OCI-LY7 (cell line): ENCODE measurements around the gene DLGAP1. TPM values are rescaled to one million over a fixed set of nuclear protein-coding genes. Genes with fewer than 3 reads are reported as not detected.

Source experiments
- BruUV-seq: library from RNA; stranded (reverse); fragments of 400-500 nt; replicated peaks from 2 replicates; lab custom pipeline; 2021; lab: Mats Ljungman, UMichigan
- CTCF ChIA-PET: fragments of 300-600 bp; sonication (Branson Sonifier 250); formaldehyde crosslinking; loops from one replicate; lab custom pipeline; 2022; ENCODE audit warnings: antibody characterized with exemption; ENCODE audit not compliant: unreplicated experiment; lab: Charles Lee
- POLR2A ChIA-PET: fragments of 300-600 bp; sonication (Branson Sonifier 250); formaldehyde crosslinking; loops from one replicate; lab custom pipeline; 2022; ENCODE audit warnings: antibody characterized with exemption; lab: Charles Lee
- DNase-seq: peaks from one replicate; pipeline ENCODE4 v3.0.0-alpha.2; 2015; ENCODE audit warnings: low spot score
- H2AFZ ChIP-seq: fragments of 200-600 bp; sonication (generic), shearing (Covaris generic); 2 replicates; pipeline ENCODE4 v1.6.1; 2014; ENCODE audit warnings: mild to moderate bottlenecking, antibody characterized with exemption, low read length, moderate library complexity
- H3K27ac ChIP-seq: fragments of 200-600 bp; sonication (generic); 2 replicates; pipeline ENCODE4 v1.5.1; 2014; ENCODE audit warnings: mixed run types, low read depth, mild to moderate bottlenecking, moderate library complexity, low read length, inconsistent platforms; ENCODE audit not compliant: poor library complexity, severe bottlenecking
- H3K36me3 ChIP-seq: fragments of 200-600 bp; sonication (generic); 2 replicates; pipeline ENCODE4 v1.6.1; 2014; ENCODE audit warnings: mild to moderate bottlenecking, antibody characterized with exemption, low read length, moderate library complexity, mixed read lengths; ENCODE audit not compliant: insufficient read depth
- H3K4me1 ChIP-seq: fragments of 200-600 bp; sonication (generic); 2 replicates; pipeline ENCODE4 v1.5.1; 2014; ENCODE audit warnings: mild to moderate bottlenecking, low read length; ENCODE audit not compliant: insufficient read depth, poor library complexity, severe bottlenecking
- H3K4me2 ChIP-seq: fragments of 200-600 bp; sonication (generic); 2 replicates; pipeline ENCODE4 v1.6.1; 2014; ENCODE audit warnings: mild to moderate bottlenecking, low read length
- H3K4me3 ChIP-seq: fragments of 200-600 bp; sonication (generic); 2 replicates; pipeline ENCODE4 v1.5.1; 2014; ENCODE audit warnings: mild to moderate bottlenecking, low read depth, low read length; ENCODE audit not compliant: poor library complexity, severe bottlenecking
- H3K79me2 ChIP-seq: fragments of 200-600 bp; sonication (generic); 2 replicates; pipeline ENCODE4 v1.6.1; 2016; ENCODE audit warnings: low read depth, mild to moderate bottlenecking, low read length, moderate library complexity, mixed read lengths; ENCODE audit not compliant: insufficient read depth
- H3K9me2 ChIP-seq: fragments of 200-600 bp; sonication (generic); 2 replicates; pipeline ENCODE4 v1.6.1; 2016; ENCODE audit warnings: mild to moderate bottlenecking, low read length, mixed read lengths; ENCODE audit not compliant: insufficient read depth
- H3K9me3 ChIP-seq: fragments of 200-600 bp; sonication (generic); 2 replicates; pipeline ENCODE4 v1.6.1; 2014; ENCODE audit warnings: mild to moderate bottlenecking, mixed run types, low read length, mixed read lengths
- H4K20me1 ChIP-seq: fragments of 200-600 bp; sonication (generic); 2 replicates; pipeline ENCODE4 v1.6.1; 2014; ENCODE audit warnings: mild to moderate bottlenecking, antibody characterized with exemption, low read length, moderate library complexity, mixed read lengths; ENCODE audit not compliant: insufficient read depth
- EZH2phosphoT487 ChIP-seq: fragments of 200-600 bp; sonication (generic); IDR thresholded peaks from 2 replicates; pipeline ENCODE4 v1.6.1; 2018; ENCODE audit warnings: low read depth, borderline replicate concordance, mild to moderate bottlenecking, mixed run types, antibody characterized with exemption, low read length, moderate library complexity, mixed read lengths
- intact Hi-C: fragments of 100-400 bp; cut with micrococcal nuclease; formaldehyde crosslinking; loops from one replicate; pipeline ENCODE4 v1.10.0; 2022; ENCODE audit not compliant: unreplicated experiment
- total RNA-seq, 2 experiments: library from RNA; depleted of rRNA in 1 of 2; stranded (reverse); fragments of >200 nt in 1 of 2; shearing (Covaris generic) in 1 of 2; gene quantifications; 2 replicates each; pipeline ENCODE4 v1.2.3, GENCODE V29; 2014 to 2022
- TF ChIP-seq, protein P1 (sequence below): fragments of 200-600 bp; sonication (generic); conservative IDR thresholded peaks from 2 replicates; pipeline ENCODE4 v1.5.1; 2014; ENCODE audit warnings: mild to moderate bottlenecking, antibody characterized with exemption, low read length, moderate library complexity, mixed read lengths

DLGAP1 gene
- total RNA-seq, 2 experiments from 2014 or later = 0.22 TPM; not detected in 1

DNA sequence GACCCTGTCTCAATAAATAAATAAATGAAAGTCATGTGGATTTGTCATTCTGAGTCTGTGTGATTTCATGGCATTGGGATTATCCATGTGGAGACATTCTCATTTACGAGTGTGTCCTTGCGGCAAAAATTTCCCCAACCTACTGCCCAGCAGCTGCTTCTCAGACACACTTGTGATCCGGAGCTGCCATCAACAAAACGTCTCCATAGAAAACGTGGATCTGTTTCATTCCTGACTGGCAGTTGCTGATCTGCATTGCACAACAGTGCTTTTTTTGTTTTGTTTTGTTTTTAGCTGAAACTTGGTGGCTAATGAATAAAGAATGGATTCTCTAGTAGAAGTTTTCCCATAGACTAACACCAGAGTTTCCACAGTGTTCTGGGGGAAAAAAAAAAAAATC is 930.4 kb downstream of the DLGAP1 start:
- Histone ChIP-seq H2AFZ (no peak overlapping the region), H3K36me3 (no peaks in the 10 kb centered on the region), H3K4me1 (no peaks in the 10 kb centered on the region), H3K79me2 (no peaks in the 10 kb centered on the region), H3K4me2 (no peak overlapping the region), H3K9me2 (no peaks in the 10 kb centered on the region), H3K27ac (no peak overlapping the region), H3K9me3 (no peaks in the 10 kb centered on the region), H4K20me1 (no peaks in the 10 kb centered on the region), H3K4me3 (no peak overlapping the region)
- no peak for DNase-seq
- intact Hi-C loops = no loop called here
- BruUV-seq = no TSS peak
- CTCF ChIA-PET = no interaction called here
- no peak for TF ChIP-seq EZH2phosphoT487
- TF ChIP-seq, protein P1, sequence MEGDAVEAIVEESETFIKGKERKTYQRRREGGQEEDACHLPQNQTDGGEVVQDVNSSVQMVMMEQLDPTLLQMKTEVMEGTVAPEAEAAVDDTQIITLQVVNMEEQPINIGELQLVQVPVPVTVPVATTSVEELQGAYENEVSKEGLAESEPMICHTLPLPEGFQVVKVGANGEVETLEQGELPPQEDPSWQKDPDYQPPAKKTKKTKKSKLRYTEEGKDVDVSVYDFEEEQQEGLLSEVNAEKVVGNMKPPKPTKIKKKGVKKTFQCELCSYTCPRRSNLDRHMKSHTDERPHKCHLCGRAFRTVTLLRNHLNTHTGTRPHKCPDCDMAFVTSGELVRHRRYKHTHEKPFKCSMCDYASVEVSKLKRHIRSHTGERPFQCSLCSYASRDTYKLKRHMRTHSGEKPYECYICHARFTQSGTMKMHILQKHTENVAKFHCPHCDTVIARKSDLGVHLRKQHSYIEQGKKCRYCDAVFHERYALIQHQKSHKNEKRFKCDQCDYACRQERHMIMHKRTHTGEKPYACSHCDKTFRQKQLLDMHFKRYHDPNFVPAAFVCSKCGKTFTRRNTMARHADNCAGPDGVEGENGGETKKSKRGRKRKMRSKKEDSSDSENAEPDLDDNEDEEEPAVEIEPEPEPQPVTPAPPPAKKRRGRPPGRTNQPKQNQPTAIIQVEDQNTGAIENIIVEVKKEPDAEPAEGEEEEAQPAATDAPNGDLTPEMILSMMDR = no peak
- POLR2A ChIA-PET = interaction anchor here (0.6 to 1.2 kb wide), 2 partner anchors 53 to 1415 kb away, joined by 3 to 4 read pairs; no protein-coding TSS in a partner anchor

DNA sequence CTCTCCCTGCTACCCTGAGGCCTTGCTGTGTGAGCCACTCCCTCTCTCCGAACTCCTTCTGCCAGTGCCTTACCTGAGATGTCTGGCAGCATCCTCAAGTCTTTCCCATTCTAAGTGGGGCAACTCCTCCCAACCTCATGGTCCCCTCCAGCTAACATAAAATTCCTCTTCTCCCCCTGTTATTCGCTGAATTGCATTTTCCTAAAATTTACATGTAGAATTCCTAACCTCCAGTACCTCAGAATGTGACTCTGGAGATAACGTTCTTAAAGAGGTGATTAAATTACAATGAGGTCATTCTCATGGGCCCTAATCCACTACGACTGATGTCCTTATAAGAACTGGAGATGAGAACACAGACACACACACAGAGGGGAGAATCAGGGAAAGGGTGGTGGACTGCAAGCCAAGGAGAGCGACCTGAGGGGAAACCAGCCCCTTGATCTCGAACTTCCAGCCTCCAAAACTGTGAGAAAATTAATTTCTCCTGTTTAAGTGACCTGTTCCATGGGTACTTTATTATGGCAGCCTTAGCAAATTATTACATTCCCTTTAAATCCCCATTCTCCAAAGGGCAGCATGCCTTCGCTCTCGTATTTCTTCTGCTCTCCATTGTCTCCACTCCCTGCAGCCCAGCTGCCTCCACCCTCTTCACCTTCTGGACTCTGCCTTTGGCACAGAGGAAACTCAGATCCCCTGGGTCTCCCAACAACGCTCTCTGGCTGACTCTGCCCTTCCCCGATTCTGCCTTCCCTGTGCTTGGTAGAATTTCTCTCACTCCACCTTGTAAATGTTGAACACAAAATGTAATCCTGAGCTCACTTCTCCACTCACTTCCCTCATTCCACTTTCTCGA is 934.6 kb downstream of the DLGAP1 start:
- Histone ChIP-seq H3K4me2 (no peak overlapping the region), H3K9me3 (peaks cover 5% of the 10 kb centered on the region; the same call in 1 of the 2 replicates), H2AFZ (no peak overlapping the region), H3K79me2 (no peaks in the 10 kb centered on the region), H3K27ac (no peak overlapping the region), H3K36me3 (no peaks in the 10 kb centered on the region), H3K4me1 (no peaks in the 10 kb centered on the region), H3K4me3 (no peak overlapping the region), H3K9me2 (no peaks in the 10 kb centered on the region), H4K20me1 (no peaks in the 10 kb centered on the region)
- DNase-seq = no peak
- ChIA-PET CTCF (interaction anchor here (0.6 kb wide), 1 partner anchor 38 kb away, joined by 3 read pairs; no protein-coding TSS in a partner anchor), POLR2A (no interaction called here)
- TF ChIP-seq, protein P1 = no peak
- no peak for TF ChIP-seq EZH2phosphoT487
- BruUV-seq = no TSS peak
- intact Hi-C loops = no loop called here
